NCI-H524 (cell line): ENCODE data around the gene MYBPHL.
A peak's percentile ranks its signal among the peaks of the same experiment; 100 is the strongest.
"Not testable (repeated sequence)": the region's sequence is repeated elsewhere in the genome, so short reads cannot be mapped to it uniquely, and the experiment has no call there.

Source experiments
- DNase-seq, 2 experiments: peaks; one replicate each; lab custom pipeline; 2025; lab: John Stamatoyannopoulos, UW

Gene MYBPHL

GRCh38 chr1:109305991-109306390, 820 bp downstream of the MYBPHL start:
- DNase-seq: not testable (repeated sequence)

GRCh38 chr1:109304226-109304920, 2.4 kb downstream of the MYBPHL start:
- DNase-seq: no peak

DNA sequence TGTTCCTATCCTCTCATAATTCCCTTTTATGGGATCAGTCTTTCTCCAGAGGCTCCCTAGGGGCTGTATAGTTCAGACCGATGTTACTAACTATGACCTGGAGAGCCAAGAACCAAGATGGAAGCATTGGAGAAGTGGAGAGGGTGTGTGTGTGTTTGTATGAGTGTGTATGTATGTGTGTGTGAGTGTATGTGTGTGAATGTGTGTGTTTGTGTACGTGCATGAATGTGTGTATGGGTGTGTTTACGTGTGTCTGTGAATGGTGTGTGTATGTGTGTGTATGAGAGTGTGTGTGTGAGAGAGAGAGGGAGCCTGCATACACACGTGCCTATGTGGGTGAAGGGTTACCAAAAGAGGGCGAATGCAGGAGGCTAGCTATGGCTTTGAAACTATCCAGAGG, 4.9 kb downstream of the MYBPHL start:
- DNase-seq: no peak

GRCh38 chr1:109300650-109301151, 6.1 kb downstream of the MYBPHL start:
- DNase-seq: no peak

- DNase-seq: no peak
These were observed 7.1 kb downstream of the MYBPHL start for GRCh38 chr1:109299558-109300343.

GRCh38 chr1:109298666-109299557, 7.9 kb downstream of the MYBPHL start:
- no peak for DNase-seq

GRCh38 chr1:109296782-109297181, 10.0 kb downstream of the MYBPHL start:
- peak; percentile 21 to 61 for DNase-seq

GRCh38 chr1:109295712-109296415, 10.9 kb downstream of the MYBPHL start:
- peak; percentile 89 to 94 for DNase-seq

- no peak for DNase-seq
These were observed 12.3 kb downstream of the MYBPHL start for GRCh38 chr1:109294481-109294880.

GRCh38 chr1:109293026-109293425, 13.8 kb downstream of the MYBPHL start:
- no peak for DNase-seq

- DNase-seq: no peak
These were observed 14.4 kb downstream of the MYBPHL start for GRCh38 chr1:109292364-109292763.

GRCh38 chr1:109290998-109291397, 15.8 kb downstream of the MYBPHL start:
- no peak for DNase-seq

DNA sequence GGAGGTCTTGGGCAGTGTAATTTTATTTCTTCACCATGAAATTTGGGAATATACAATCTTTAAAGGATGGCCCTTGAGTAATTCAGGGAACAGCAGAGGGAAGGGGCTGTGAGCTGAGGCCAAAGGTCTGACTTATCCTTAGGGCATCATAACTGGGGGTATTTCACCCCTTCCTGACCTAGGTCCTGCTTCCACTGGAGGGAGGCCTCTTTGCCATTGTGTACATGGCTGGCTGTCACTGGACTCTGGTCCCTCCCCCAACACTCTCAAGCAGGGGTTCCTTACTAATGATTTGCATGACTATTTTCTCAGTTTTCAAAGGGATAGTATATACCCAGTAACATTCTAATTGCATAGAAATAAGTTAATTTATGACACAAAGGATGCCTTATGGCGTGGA, 16.7 kb downstream of the MYBPHL start:
- DNase-seq: no peak

- DNase-seq: not testable (repeated sequence)
These were observed 20.0 kb downstream of the MYBPHL start for GRCh38 chr1:109286762-109287161.

- DNase-seq: peak in 1 of 2 experiments; percentile 20
These were observed 22.8 kb downstream of the MYBPHL start for GRCh38 chr1:109283748-109284600.

DNA sequence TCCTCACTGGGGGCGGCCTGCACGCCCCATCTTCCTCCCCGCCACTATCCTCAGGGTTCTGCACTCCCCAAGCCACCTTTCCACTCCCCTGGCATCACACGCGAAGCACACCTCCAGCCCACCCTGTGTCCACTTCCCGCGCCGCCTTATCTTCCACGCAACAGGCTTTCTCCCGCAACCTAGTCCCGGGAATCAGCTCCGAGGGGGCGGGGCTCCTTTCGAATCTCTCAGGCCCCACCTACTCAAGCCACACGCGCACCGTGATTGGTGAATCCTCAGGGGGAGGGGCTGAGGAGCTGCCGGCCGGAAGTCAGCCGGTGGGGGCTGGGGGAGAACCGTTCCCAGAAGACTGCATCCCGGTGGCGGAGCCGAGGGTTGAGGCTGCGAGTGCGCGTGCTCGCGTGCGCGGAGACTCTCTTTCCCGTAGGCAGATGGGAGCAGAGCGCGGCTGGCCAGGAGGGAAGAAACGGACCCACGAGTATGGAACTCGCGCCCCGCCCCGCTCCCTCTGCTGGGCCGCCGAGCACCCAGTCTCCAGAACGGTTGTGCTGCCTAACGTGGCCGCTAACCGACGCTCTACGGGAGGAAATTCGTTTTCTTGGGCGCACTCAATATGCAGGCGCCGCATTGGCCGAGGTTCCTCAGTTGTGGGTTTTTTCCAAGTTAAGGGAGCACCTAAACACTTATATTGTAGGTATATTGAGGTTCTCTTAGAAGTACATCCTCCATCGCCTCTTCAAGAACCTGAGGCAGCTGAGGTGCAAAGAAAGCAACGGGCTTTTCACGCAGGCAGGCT, 23.7 kb downstream of the MYBPHL start, which contains the start of gene PSRC1:
TSS of gene PSRC1 (minus strand) at position 194 of the 796 bp plus-strand sequence.
- DNase-seq: peak; percentile 95 to 96

GRCh38 chr1:109282497-109282951, 24.3 kb downstream of the MYBPHL start:
- DNase-seq: no peak

DNA sequence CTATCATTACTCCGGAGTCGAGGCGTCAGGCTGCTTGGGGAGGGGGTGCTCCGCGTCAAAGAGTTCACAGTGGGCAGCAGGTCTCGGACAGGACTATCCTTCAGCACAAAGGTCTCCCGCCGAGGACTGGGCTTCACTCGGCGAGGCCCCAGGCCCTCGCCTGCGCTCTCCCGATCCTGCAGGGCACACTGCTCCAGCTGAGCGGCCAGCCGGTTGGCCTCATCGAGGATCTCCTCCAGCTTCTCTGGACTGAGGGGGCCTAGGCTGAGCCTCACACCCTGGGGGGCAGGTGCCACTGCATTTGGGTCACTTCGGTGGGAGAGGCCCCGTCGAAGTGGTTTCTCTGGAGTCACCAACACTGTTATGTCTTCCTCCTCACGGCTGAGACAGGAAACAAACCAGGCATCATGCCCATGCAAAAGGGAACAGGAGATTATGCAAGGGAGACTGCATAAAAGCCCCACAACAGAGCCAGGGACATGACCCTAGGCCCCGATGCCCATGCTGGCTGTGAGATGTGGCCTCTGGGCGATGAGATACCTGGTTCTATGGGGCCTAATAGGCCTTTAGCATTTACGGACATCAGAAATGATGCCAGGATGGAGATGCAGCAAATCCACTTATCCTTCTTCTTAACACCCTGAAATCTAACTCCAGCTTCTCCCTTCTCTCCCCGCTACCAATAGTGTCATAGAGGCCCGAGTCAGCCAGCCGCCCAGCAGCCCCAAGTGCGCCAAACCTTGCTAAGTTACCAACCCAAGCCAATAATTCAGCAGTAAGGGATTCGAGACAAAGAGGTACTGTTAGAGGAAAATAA, 24.9 kb downstream of the MYBPHL start:
- DNase-seq: peak in 1 of 2 experiments; percentile 12

DNA sequence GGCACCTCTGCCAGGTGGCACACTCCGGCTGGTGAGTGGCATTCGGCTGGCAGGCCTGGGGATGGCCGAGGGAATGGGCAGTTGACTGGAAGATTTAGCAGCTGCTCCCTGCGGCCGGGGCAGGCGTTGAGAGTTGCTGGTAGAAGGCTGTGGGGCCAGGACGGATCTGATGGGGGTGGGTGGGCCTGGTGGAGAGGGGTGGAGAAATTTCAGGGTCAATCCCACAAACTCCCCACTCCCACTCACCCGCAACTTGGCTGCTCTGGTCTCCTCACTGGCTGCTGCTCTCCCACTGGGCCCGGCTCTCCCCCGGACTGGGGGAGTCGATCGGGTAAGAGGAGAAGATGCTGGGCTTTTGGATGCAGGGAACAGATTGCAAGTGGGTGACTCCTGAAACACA, 25.9 kb downstream of the MYBPHL start:
- no peak for DNase-seq
